NCI-H82 treated with DMSO at 0.1 percent for 48 hours (cell line): Measurements from ENCODE around the gene AQP5.

ENCODE experiments used
- DNase-seq: peaks from one replicate; lab custom pipeline; 2025; ENCODE audit not compliant: unreplicated experiment; lab: John Stamatoyannopoulos, UW

The AQP5 gene

DNA sequence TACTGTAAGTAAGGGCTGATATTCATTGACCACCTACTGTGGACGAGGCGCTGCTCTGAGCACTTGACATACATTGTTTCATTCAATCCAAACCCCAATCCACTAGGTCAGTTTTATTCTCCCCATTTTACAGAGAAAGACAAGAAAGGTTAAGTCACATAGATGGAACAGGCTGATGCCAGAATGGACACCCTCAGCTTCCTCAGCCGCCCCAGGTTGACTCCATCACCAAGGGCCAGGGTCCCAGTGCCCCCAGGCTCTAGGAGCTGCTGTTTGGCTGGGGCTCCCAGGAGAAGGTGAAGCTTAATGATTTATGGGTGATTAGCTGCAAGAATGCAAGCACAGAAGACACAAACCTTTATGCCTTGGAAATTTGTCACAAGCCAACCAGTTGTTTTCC, 11.8 kb upstream of the AQP5 start:
- no peak for DNase-seq

DNA sequence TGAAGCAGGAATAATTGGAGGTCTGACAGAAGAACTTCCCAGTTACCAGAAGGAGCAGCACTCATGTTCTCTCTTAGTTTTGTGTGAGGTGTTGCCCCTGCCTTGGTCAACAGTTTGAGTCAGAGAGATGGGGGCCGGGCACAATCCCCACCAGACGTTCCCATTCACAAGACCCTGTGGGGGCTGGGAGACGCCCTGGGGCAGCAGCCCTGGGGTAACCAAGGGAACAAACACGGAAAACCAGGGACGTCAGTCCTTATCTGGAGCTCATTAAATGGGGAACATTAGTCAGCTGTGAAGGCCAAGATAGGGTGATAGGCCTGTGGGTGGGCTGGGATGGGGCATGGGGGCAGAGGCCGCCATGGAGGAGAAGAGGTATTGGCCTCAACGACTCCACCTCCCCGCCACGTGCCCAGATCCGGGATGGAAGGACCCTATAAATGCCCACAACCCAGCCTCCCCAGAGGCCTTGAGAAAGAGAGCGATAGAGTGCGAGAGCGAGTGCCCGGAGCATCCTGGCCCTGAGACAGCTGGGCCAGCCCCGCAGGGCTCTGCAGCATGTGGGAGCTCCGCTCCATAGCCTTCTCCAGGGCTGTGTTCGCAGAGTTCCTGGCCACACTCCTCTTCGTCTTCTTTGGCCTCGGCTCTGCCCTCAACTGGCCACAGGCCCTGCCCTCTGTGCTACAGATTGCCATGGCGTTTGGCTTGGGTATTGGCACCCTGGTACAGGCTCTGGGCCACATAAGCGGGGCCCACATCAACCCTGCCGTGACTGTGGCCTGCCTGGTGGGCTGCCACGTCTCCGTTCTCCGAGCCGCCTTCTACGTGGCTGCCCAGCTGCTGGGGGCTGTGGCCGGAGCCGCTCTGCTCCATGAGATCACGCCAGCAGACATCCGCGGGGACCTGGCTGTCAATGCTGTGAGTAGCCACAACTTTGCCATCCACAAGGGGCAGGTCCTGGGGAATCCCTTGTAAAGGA, 11.1 kb upstream of the AQP5 start, which contains the start of gene AQP2:
Gene AQP2, plus strand, starts transcription at position 465 of the 979 bp plus-strand sequence. Its CDS starts 94 bp downstream, at position 559.
- no peak for DNase-seq

DNA sequence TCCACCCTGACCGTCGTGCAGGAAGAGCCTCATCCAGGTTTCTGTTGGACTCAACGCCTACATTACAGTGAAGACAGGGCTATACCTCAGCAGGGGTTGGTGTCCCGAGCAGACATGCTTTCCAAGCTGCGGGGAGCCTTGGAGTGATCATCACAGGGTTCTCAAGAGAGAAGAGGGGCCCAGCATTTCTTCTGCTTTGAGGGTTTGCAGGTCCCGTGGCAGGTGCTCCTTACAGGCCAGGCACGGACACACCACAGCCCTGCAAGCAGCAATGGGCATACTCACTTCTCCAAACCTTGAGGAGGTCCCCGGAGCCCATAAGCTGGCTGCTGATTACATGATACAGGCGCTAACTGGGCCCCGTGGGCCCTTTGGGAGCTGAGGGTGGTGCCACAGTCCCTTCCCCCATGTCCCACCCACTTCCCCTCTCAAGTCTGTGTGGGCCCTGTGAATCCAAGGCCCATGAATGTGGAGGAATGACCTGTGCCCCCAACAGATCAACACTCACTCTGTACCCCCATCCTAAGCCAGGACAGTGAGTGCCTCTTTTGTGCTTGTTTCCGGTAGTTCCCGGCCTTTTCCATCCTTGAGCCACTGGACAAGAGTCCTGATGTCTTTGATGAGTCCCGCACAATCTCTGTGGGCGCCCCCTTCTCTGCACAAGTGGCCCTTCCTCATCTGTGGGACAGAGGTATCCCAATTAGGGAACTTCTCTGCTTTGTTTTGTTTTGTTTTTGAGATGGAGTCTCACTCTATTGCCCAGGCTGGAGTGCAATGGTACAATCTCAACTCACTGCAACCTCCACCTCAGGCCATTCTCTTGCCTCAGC, 10.0 kb upstream of the AQP5 start:
- DNase-seq = no peak

DNA sequence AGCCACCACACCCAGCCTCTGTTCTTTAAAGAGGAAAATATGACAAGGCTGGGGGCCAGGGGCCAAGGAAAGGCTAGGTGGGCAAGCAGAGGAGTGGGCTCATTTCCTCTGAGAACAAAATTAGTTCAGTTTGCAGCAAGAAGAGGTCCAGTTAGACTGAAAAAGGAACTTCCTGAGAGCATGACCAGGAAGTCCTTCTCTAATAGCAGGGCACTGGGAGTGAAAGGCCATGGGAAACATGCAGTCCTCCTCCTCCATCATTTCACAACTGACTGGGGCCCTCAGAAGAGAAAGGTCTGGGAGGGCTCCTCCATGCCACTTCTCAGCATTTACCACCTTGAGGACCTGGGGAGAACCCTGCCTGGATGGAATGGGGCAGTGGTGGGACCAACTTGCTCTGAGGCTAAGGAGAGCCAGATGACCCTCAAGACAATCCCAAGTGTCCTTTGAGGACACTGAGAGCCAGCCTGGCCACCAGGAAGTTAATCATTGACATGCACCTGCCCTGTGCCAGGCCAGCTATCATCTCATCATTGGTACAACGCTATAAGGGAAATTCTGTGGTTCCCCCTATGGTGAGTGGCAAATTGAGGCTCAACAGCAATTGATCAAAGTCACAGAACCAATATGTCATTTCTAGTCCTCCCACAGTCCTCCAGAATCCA, 9.1 kb upstream of the AQP5 start:
- DNase-seq = no peak

GRCh38 chr12:49953151-49953550, 8.5 kb upstream of the AQP5 start:
- no peak for DNase-seq

GRCh38 chr12:49953961-49954846, 7.5 kb upstream of the AQP5 start:
- no peak for DNase-seq

- no peak for DNase-seq
Observed at GRCh38 chr12:49954863-49955830, 6.5 kb upstream of the AQP5 start.

DNA sequence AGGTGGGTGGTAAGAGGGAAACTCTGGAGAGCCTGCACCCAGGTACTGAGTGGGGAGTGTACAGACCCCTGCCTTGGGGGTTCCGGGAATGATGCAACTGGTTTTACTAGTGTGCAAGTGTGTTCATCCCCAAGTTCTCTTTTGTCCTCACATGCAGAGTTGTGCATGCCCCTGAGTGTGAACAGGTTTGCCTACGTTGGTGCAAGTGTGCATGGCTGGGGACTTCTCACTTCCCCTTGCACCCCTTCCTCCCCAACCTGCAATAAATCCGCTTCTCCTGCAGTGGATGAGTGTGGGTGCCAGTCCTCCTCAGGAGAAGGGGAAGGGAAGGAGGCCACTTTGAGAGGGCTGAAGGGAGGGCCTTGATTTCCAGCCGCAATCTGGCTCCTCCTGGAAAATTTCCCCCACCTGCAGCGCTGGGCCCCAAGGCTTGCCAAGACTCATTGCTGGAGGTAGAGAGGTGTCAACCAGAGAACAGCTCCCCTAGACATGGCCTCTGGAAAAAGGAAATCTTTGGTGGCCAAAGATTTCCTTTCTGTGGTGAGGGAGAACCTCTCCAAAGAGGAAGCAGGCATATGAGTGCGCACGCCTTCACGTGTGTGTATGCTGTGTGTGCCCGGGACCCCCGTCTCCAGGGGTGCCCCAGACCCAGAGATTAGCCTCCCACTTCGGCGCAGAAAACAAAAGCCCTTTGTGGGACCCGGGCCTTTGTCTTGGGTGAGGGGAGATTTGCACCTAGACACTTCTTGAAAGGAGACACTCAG, 5.6 kb upstream of the AQP5 start:
- DNase-seq = no peak

GRCh38 chr12:49956663-49957569, 4.8 kb upstream of the AQP5 start:
- DNase-seq = peak; percentile 72

DNA sequence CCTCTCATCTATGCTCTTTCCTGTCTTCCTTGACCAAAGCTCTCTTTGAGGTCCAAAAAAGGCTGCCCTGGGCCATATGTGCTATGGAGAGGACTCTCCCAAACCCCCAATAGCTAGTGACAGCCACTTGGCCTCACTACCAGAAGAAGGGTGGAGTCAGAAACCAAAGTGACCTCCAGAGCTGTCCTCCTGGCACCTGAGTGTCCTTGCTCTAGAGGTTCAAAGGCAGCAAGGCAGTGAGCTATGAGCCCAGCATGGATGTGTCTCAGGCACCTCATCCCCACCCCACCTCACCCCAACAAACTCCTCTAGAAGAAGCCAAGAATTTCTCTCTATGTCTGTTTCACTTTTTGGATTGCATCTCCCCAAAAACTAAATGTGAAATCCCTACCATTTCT, 4.1 kb upstream of the AQP5 start:
- DNase-seq = no peak

GRCh38 chr12:49959685-49960473, 1.8 kb upstream of the AQP5 start:
- DNase-seq = no peak

GRCh38 chr12:49960474-49961110, 1.1 kb upstream of the AQP5 start:
- DNase-seq = no peak

- no peak for DNase-seq
Observed at GRCh38 chr12:49961993-49962764, 507 bp downstream of the AQP5 start.

GRCh38 chr12:49962861-49963765, 1.4 kb downstream of the AQP5 start:
- no peak for DNase-seq
